Transverse colon (tissue), 4 donors: Measurements from ENCODE around the gene C6orf47.

Experiments used
- CTCF ChIP-seq, 5 experiments: fragments of 200-600 bp in 3 of 5; fragments of 450-650 bp in 2 of 5; sonication (generic) in 3 of 5; IDR thresholded peaks; 1 replicate in 2 of 5; 2 replicates in 3 of 5; pipeline ENCODE4 v1.5.1; 2016 to 2017; ENCODE audit warnings: antibody characterized with exemption in 5 of 5, inconsistent platforms in 3 of 5, mild to moderate bottlenecking in 2 of 5, moderate library complexity in 1 of 5
- EP300 ChIP-seq: sonication (generic); formaldehyde crosslinking; IDR thresholded peaks from one replicate; pipeline ENCODE4 v1.6.1; 2017; ENCODE audit warnings: antibody characterized with exemption, low read depth
- POLR2AphosphoS5 ChIP-seq, 3 donors: sonication (generic); formaldehyde crosslinking; IDR thresholded peaks; one replicate each; pipeline ENCODE4 v1.6.1; 2016; ENCODE audit warnings: antibody characterized with exemption in 3 of 3

DNA sequence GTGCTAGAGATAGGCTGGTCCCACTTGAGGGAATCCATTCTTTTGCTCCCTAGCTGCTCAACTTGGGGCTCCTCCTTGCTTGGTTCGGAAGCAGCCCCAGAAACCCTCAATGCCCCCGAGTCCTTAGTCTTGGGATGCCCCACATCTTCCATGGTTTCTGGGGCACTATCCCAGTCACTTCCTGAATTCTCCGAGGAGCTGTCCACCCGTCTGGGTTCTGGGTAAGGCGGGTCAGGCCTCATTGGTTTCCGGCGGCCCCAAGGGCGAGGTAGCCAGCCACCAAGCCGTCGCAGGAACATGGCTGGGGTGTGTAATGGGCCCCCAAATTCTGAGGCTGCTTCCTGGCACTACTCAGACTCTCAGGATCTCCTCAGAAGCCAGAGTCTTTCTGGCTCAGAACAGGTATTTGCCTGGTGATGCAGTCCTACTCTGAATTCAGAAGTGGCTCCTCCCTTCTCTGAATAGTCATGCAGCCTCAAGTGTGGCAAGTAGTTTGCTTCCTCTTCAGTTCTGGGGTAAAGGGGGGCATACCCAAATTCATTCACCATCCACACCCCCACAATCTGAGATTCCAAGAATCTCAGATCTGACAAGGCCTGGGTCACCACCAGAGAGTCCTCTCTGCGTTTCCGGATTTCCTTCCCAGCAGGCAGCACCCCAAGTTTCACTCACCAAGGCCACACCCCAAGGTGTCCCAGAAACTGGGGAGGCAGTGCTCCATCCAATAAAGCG is 763 bp downstream of the C6orf47 start:
- TF ChIP-seq EP300 = no peak
- TF ChIP-seq POLR2AphosphoS5 (IDR thresholded peaks at IDR 0.05) = no peak
- TF ChIP-seq CTCF (IDR thresholded peaks at IDR 0.05) = no peak
